GM19452 (cell line): ENCODE results near the gene RLN2.
"Not testable (repeated sequence)": the region's sequence is repeated elsewhere in the genome, so short reads cannot be mapped to it uniquely, and the experiment has no call there.

ENCODE experiments used
- ATAC-seq: cut with Tn5 transposase; IDR thresholded peaks from one replicate; pipeline ENCODE4 v1.9.1; 2021; ENCODE audit not compliant: unreplicated experiment

RLN2 gene

GRCh38 chr9:5303840-5304795 lies at the start of gene RLN2:
Gene RLN2 (minus strand): TSS chr9:5304716. CDS start chr9:5304580, 136 bp downstream.
- ATAC-seq: peak; percentile 99

DNA sequence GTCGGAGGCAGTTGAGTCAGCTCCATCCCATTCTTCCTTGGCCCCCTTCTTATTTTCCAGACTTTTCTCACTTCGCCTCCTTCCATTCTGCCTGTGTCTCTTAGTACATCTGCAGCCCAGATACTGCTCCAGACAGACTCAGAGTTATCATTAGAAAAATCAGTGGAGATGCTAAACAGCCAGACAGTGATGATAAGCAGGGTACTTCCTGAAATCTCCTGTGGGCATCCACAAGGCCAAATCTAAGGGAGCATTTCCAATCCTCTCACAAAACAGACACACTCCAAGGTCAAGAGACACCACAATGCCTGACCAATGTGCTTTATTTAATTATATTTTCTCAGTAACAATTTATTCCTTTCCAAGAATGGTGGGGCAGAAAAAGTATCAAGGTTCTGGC lies 49.7 kb upstream of the RLN2 start:
- ATAC-seq: no peak

DNA sequence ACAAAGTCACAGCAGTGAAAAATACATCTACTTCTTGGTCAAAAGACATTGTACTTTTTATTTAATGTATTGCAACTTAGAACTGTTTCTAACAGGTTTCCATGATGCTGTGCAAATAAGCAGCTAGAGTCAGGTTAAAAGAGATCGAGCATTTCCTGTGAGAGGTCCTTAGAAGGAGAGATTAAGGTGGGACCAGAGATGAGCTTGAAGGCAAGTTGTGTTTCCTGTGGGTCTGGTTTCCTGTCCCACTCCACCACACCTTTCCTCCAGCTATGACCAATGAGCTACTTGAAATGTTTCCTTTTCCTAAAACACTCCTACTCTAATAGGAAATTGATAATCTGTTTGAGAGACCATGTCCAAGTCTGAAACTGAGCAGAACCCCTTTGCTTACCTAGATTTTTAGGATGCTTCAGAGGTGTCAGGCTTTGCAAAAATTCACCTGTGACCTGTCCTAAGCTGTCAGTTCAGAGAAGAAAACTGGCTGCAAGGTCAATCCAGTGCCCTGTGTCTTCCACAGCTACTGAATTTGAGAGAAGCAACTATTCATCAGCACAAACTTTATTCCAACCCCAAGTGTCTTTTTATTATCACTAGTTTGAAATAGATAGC lies 48.2 kb upstream of the RLN2 start:
- ATAC-seq: no peak

DNA sequence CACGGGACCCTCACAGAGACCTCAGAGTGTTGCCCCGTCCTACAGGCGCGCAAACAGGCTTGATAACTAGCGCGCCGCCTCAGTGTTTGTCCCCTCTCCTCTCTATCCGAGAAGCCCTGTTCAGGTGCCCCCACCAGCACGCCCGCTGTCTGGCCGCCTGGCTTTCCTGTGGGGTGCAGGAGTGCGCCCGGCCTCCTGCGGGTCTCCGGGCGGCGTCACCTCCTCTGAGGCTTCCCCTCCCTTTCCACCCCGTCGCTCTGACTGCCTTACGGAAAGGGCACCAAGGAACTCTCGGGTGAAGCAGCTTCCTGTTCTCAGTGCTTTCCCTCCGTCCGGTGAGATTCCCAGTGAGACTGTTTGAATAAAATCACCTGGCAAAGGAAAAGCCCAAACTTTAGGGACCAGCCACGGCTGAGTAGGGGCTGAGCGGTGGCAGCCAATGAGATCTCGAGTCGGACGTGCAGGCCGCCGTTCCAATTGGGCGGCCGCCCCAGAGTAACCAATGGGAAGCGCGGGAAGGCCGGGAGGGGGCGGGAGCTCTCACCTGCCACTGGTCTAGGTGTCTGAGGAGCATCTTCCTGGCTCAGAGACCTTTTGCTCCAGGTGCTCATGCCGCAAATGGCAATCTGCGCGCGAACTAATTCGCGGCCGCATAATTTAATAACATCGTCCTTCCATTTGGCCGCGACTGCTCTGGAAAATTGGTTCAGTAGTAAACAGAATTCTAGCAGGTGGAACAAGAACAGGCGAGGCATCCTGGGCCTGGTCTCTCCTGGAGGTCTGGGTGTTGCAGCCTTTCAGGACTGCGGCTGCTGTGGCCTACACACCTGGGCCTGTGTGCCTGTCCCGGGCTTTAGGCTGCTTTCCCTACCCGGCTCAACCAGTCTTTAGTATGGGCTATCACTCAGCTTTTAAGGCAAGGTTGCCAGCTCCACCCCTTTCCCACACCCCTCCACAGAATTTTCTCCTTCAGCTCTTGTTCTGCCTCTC lies 34.8 kb upstream of the RLN2 start, which contains the start of gene RLN1:
Gene RLN1 (minus strand): TSS at position 885 of the 990 bp plus-strand sequence. CDS start 130 bp downstream, at position 755.
- peak; percentile 99 for ATAC-seq

DNA sequence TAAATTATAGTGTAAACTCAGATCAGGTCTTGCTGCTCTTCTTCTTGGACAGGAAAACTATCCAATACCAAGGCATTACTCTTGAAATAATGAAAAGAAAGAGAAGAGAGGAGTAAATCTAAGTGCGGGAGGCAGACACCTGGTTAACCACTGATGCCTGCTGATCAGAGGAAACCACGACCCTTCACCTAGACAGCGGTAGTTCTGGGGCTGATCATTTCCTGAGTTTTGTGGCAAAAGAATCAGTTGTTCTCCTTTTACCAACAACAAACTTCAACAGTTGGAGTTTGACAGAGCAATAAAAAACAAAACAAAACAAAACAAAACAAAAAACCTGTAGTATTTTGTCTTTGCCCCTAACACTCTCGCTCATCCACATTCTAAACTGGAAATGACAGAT lies 32.2 kb upstream of the RLN2 start:
- no peak for ATAC-seq

- ATAC-seq: not testable (repeated sequence)
These were observed 26.8 kb upstream of the RLN2 start for GRCh38 chr9:5331276-5331675.

- no peak for ATAC-seq
These were observed 22.5 kb upstream of the RLN2 start for GRCh38 chr9:5326893-5327548.

- ATAC-seq: no peak
These were observed 21.7 kb upstream of the RLN2 start for GRCh38 chr9:5326187-5326586.

DNA sequence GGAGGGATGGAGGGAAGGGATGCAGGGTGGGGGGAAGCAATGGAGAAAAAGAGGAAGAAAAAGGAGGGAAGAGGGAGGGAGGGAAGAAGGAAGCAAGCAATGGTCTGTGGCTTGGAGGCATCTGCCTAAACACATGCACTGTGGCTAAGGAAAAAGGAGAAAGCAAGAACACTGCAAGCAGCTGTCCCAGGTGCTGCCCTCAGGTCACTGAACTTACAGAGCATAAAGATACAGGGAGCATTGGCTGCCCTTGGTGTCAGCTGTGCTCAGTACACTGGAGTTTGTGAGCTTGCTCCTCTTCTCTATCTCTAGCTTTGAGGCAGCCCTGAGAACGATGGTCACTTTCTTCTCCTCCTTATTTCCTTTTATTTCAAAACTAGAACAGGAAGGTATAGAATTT lies 17.1 kb upstream of the RLN2 start:
- ATAC-seq: not testable (repeated sequence)

GRCh38 chr9:5321058-5321457 lies 16.5 kb upstream of the RLN2 start:
- no peak for ATAC-seq

GRCh38 chr9:5316406-5316805 lies 11.9 kb upstream of the RLN2 start:
- not testable (repeated sequence) for ATAC-seq

DNA sequence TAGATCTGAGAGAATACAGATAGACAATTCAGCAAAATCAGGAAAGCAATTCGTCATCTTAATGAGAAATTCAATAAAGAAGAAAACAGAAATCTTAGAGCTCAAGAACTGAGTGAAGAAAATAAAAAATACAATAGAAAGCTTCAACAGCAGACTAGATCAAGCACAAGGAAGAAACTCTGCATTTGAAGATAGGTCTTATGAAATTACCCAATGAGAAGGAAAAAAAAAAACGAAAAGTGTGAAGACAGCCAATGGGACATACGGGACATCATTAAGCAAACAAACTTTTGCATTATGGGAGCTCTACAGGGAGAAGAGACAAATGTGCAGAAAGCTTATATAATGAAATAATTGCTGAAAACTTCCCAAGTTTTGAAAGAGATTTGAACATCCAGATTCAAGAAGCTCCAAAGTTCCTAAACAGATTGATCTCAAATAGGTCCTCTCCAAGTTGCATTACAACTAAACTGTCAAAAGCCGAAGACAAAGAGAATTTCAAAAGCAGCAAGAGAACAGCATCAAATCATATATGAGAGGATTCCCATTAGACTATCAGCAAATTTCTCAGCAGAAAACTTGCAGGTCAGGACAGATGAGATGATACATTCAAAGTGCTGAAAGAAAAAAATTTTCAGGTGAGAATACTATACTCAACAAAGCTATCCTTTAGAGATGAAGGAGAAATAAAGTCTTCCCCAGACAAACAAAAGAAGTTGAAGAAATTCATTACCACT lies 10.8 kb upstream of the RLN2 start:
- ATAC-seq: no peak

- no peak for ATAC-seq
These were observed 6.3 kb upstream of the RLN2 start for GRCh38 chr9:5310851-5311250.

- no peak for ATAC-seq
These were observed 1.2 kb upstream of the RLN2 start for GRCh38 chr9:5305741-5306140.

GRCh38 chr9:5301544-5301943 lies 3.0 kb downstream of the RLN2 start:
- no peak for ATAC-seq

GRCh38 chr9:5292141-5292540 lies 12.4 kb downstream of the RLN2 start:
- ATAC-seq: no peak

GRCh38 chr9:5288591-5288990 lies 15.9 kb downstream of the RLN2 start:
- no peak for ATAC-seq

DNA sequence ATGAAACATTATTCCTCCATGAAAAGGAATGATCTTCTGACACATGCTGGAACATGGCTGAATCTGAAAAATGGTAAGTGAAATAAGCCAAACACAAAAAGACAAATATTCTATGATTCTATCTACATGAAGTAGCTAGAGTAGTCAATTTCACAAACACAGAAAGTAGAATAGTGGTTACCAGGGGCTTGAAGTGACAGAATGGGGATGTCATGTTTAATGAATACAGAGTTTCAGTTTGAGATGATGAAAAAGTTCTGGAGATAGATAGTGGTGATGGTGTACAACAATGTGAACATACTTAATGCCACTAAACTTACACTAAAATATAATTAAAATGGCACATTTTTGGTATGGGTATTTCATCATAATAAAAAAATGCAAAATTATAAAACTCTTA lies 18.3 kb downstream of the RLN2 start:
- no peak for ATAC-seq

DNA sequence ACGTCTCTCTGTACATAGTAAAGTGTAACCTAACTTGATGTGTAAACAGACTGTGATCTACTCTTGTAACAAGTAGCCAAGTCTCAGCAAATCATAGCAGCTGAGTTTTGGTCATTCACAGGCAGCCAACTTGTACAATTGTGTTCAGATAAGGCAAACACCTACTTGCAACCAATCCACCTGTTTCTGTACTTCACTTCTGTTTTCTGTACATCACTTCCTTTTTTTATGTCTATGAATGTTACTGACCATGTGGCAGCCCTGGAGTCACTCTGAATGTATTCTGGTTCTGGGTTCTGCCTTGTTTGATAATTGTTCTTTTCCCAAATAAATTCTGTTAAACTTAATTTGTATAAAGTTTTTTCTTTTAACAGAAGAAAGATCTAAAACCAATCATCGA lies 26.0 kb downstream of the RLN2 start:
- no peak for ATAC-seq

DNA sequence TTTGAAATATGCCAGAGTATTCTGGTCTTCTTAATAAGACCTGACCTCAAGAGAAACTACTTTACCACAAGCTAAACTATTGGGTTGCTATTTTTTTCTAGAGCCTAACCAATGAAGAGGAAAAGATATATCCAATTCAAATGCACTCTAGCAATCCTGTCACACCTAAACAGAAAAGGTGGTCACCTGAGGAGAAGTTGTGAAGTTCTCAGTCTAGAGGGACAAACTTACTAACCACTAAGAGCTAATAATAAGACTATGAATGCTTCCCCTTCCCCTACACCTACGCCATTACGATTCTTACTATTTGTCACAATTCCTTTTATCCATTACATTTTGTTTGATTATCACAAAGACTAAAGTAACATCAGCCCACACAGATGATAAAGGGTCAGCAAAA lies 29.7 kb downstream of the RLN2 start:
- ATAC-seq: no peak
